SU-DHL-6 (cell line): ENCODE results near the gene IPO4.
A peak's percentile ranks its signal among the peaks of the same experiment; 100 is the strongest.

ENCODE experiments used
- H2AFZ ChIP-seq: fragments of 200-600 bp; sonication (generic); 2 replicates; pipeline ENCODE4 v1.6.1; 2014; ENCODE audit warnings: low read depth, mild to moderate bottlenecking, moderate library complexity, mixed read lengths, antibody characterized with exemption, low read length; ENCODE audit not compliant: severe bottlenecking
- H3F3A ChIP-seq: fragments of 200-600 bp; shearing (Covaris generic); 2 replicates; pipeline ENCODE4 v1.6.0; 2016; ENCODE audit warnings: antibody characterized with exemption, mild to moderate bottlenecking; ENCODE audit not compliant: insufficient read depth
- H3K27ac ChIP-seq: fragments of 200-600 bp; sonication (generic); 2 replicates; pipeline ENCODE4 v1.5.1; 2016; ENCODE audit warnings: low read depth, mild to moderate bottlenecking, low read length, moderate library complexity, mixed read lengths
- H3K27me3 ChIP-seq: fragments of 200-600 bp; sonication (generic), shearing (Covaris generic); 2 replicates; pipeline ENCODE4 v1.6.0; 2014; ENCODE audit warnings: mild to moderate bottlenecking, low read length
- H3K36me3 ChIP-seq: fragments of 200-600 bp; sonication (generic); 2 replicates; pipeline ENCODE4 v1.6.1; 2014; ENCODE audit warnings: mild to moderate bottlenecking, low read length, mixed read lengths
- H3K4me2 ChIP-seq: fragments of 300-600, 200-600 bp; shearing (Covaris generic), sonication (generic); 2 replicates; pipeline ENCODE4 v1.6.0; 2014; ENCODE audit warnings: low read length, low read depth, mild to moderate bottlenecking; ENCODE audit not compliant: poor library complexity, severe bottlenecking
- H3K4me3 ChIP-seq: fragments of 200-600 bp; sonication (generic); 2 replicates; pipeline ENCODE4 v1.5.1; 2014; ENCODE audit warnings: antibody characterized with exemption, low read length, mild to moderate bottlenecking, mixed read lengths; ENCODE audit not compliant: insufficient read depth, poor library complexity, severe bottlenecking
- H3K79me2 ChIP-seq: fragments of 200-600 bp; sonication (generic); 2 replicates; pipeline ENCODE4 v1.6.1; 2014; ENCODE audit warnings: mild to moderate bottlenecking, low read length, moderate library complexity; ENCODE audit not compliant: insufficient read depth
- H3K9ac ChIP-seq: fragments of 200-600 bp; sonication (generic); 2 replicates; pipeline ENCODE4 v1.7.0; 2014; ENCODE audit warnings: mild to moderate bottlenecking, low read length
- H3K9me2 ChIP-seq: fragments of 200-600 bp; sonication (generic); replicated peaks from 2 replicates; pipeline ENCODE4 v1.6.1; 2014; ENCODE audit warnings: low read length; ENCODE audit not compliant: insufficient read depth
- H3K9me3 ChIP-seq: fragments of 200-600 bp; sonication (generic); 2 replicates; pipeline ENCODE4 v1.6.1; 2014; ENCODE audit warnings: low read length, mixed read lengths; ENCODE audit not compliant: insufficient read depth
- H4K20me1 ChIP-seq: fragments of 200-600 bp; sonication (generic); 2 replicates; pipeline ENCODE4 v1.6.1; 2014; ENCODE audit warnings: low read depth, mild to moderate bottlenecking, antibody characterized with exemption, low read length, moderate library complexity, mixed read lengths
- CTCF ChIP-seq: fragments of 200-600 bp; sonication (generic); IDR thresholded peaks from one replicate; pipeline ENCODE4 v1.5.1; 2017; ENCODE audit warnings: antibody characterized with exemption, mild to moderate bottlenecking, low read length, moderate library complexity; ENCODE audit not compliant: insufficient read depth, poor library complexity, severe bottlenecking
- EZH2phosphoT487 ChIP-seq: fragments of 200-600 bp; sonication (generic), shearing (Covaris generic); conservative IDR thresholded peaks from 2 replicates; pipeline ENCODE4 v1.6.1; 2018; ENCODE audit warnings: mild to moderate bottlenecking, antibody characterized with exemption, low read length, moderate library complexity, mixed read lengths

IPO4 gene

GRCh38 chr14:24216345-24216699, 27.7 kb upstream of the IPO4 start:
- H3F3A ChIP-seq = peaks cover 26% of the 10 kb centered on the region
- no peaks in the 10 kb centered on the region for H4K20me1 ChIP-seq
- TF ChIP-seq EZH2phosphoT487 (no peak), CTCF (no peak)
- H3K4me3 ChIP-seq = no peak overlapping the region
- H3K27ac ChIP-seq = 0 out of 2 replicates have a peak overlapping the region, but pooled peaks have one; percentile 74
- H3K9me2 ChIP-seq = no peaks in the 10 kb centered on the region
- H3K9ac ChIP-seq = peak overlapping the region; percentile 87; the same call in 1 of the 2 replicates
- H2AFZ ChIP-seq = no peak overlapping the region
- H3K4me2 ChIP-seq = peak overlapping the region; percentile 59
- no peaks in the 10 kb centered on the region for H3K9me3 ChIP-seq
- H3K79me2 ChIP-seq = peaks cover 16% of the 10 kb centered on the region
- H3K27me3 ChIP-seq = no peaks in the 10 kb centered on the region
- H3K36me3 ChIP-seq = no peaks in the 10 kb centered on the region

- Histone ChIP-seq H4K20me1 (no peaks in the 10 kb centered on the region), H3K9me3 (no peaks in the 10 kb centered on the region), H3K27me3 (no peaks in the 10 kb centered on the region), H3K9ac (peak within 1 kb of the TSS; percentile 87), H3K9me2 (no peaks in the 10 kb centered on the region), H3K79me2 (peaks cover 10% of the 10 kb centered on the region), H2AFZ (peak within 1 kb of the TSS; percentile 41), H3F3A (peaks cover 26% of the 10 kb centered on the region), H3K4me2 (peak within 1 kb of the TSS; percentile 59), H3K36me3 (no peaks in the 10 kb centered on the region), H3K4me3 (peak within 1 kb of the TSS; percentile 63), H3K27ac (peak within 1 kb of the TSS; percentile 74)
- peak; percentile 58 for TF ChIP-seq CTCF
- no peak for TF ChIP-seq EZH2phosphoT487
These were observed 27.1 kb upstream of the IPO4 start, which contains the start of gene MDP1 for GRCh38 chr14:24215495-24216344. Gene MDP1 (minus strand): TSS chr14:24216066. CDS start chr14:24215955, 111 bp downstream.

DNA sequence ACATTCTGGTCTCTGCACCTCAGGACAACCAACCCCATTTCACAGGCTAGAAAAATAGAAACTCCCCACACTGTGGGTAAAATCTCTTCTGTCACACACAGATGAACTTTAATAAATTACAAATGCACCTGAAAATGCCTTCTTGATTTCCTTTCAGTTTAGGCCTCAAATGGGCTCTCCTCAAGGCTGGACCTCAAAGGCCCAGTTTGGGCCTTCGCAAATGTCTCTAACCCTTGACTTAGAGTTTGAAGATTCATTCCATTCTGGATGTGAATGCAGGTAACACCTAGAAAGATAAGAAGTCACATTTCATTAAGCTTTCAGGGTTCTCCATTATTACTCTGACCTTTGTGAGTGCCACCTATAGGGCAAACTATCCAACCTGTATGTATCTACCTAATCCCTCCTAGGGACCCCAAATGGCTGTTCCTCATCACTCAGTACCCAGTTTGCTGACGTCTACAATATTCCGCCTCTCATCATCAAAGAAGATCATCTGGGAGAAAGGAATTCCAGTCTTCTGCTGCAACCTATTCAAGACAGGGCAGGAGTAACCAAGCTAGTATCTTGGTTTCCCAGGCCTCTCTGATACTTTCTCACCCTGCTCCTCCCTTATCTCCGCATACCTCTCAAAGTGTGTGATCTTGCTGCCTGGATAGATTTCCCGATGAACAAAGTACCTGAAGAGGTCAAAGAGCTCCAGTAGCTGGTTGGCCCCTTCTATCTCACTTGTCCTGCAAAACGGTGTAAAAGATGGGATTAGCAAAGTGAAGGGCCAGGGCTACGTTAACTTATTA, 25.4 kb upstream of the IPO4 start:
- Histone ChIP-seq H3K4me3 (peak overlapping the region; percentile 64), H3K27me3 (no peaks in the 10 kb centered on the region), H3K27ac (peak overlapping the region; percentile 88), H3K79me2 (no peaks in the 10 kb centered on the region), H3K4me2 (peak overlapping the region; percentile 59), H3K9me2 (no peaks in the 10 kb centered on the region), H4K20me1 (no peaks in the 10 kb centered on the region), H3F3A (peaks cover 26% of the 10 kb centered on the region), H3K36me3 (no peaks in the 10 kb centered on the region), H2AFZ (no peak overlapping the region), H3K9ac (peak overlapping the region; percentile 82), H3K9me3 (no peaks in the 10 kb centered on the region)
- TF ChIP-seq CTCF = peak; percentile 19
- no peak for TF ChIP-seq EZH2phosphoT487
